G401.6 (cell line): ENCODE results near the gene PRTN3.
"Not testable (repeated sequence)": the region's sequence is repeated elsewhere in the genome, so short reads cannot be mapped to it uniquely, and the experiment has no call there.

ENCODE experiments used
- FAIRE-seq: peaks from 2 replicates; lab custom pipeline; 2012; peaks lifted over from hg19 to GRCh38; lab: Jason Lieb, UNC

PRTN3 gene

GRCh38 chr19:848386-848921 lies 7.7 kb downstream of the PRTN3 start:
- no peak for FAIRE-seq

DNA sequence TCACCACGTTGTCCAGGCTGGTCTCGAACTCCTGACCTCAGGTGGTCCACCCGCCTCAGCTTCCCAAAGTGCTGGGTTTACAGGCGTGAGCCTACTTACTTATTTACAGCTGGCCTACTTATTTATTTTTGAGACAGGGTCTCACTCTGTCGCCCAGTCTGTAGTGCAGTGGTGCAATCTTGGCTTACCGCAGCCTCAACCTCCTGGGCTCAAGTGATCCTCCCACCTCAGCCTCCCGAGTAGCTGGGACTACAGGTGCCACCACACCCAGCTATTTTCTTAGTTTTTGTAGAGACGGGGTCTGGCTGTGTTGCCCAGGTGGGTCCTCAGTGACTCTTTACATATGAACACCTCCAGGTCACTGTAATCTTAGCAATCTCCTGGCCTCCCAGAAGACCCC lies 8.4 kb downstream of the PRTN3 start:
- FAIRE-seq, result not testable (repeated sequence)

- no peak for FAIRE-seq
These were observed 9.6 kb downstream of the PRTN3 start for GRCh38 chr19:850221-850978.

DNA sequence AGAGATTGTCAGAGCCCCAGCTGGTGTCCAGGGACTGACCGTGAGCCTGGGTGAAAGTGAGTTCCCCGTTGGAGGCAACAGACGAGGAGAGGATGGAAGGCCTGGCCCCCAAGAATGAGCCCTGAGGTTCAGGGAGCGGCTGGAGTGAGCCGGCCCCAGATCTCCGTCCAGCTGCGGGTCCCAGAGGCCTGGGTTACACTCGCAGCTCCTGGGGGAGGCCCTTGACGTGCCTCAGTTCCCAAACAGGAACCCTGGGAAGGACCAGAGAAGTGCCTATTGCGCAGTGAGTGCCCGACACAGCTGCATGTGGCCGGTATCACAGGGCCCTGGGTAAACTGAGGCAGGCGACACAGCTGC lies 10.2 kb downstream of the PRTN3 start:
- FAIRE-seq, result no peak

- no peak for FAIRE-seq
These were observed 11.6 kb downstream of the PRTN3 start, which contains the start of gene ELANE for GRCh38 chr19:852136-853013. Gene ELANE (plus strand): TSS chr19:852303. CDS start chr19:852329, 26 bp downstream.

- FAIRE-seq, result no peak
These were observed 12.3 kb downstream of the PRTN3 start for GRCh38 chr19:853014-853585.

DNA sequence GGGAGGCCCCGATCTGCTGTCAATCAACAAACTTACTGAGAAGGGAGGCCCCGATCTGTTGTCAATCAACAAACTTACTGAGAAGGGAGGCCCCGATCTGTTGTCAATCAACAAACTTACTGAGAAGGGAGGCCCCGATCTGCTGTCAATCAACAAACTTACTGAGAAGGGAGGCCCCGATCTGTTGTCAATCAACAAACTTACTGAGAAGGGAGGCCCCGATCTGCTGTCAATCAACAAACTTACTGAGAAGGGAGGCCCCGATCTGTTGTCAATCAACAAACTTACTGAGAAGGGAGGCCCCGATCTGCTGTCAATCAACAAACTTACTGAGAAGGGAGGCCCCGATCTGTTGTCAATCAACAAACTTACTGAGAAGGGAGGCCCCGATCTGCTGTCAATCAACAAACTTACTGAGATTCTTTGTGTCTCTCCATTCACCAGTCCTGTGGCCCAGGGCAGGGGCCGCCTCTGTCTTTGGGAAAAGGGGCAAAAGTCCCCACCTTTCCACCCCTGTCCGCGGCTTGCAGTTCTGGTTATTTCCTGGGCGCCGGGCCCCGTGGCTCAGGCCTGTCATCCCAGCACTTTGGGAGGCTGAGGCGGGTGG lies 12.9 kb downstream of the PRTN3 start:
- not testable (repeated sequence) for FAIRE-seq

DNA sequence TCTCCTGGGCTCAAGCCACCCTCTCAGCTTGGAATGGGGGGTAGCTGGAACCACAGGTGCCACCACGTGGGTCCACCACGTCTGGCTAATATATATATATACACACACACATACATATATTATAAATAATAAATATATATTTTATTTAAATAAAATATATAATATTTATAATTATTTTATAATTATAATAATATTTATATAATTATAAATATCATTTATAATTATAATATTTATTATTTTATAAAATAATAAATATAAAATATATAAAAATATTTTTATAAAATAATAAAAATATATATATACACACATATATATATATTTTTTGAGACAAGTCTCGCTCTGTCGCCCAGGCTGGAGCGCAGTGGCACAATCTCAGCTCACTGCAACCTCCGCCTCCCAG lies 13.8 kb downstream of the PRTN3 start:
- peak; percentile 97 for FAIRE-seq

GRCh38 chr19:855142-855541 lies 14.3 kb downstream of the PRTN3 start:
- FAIRE-seq, result no peak

DNA sequence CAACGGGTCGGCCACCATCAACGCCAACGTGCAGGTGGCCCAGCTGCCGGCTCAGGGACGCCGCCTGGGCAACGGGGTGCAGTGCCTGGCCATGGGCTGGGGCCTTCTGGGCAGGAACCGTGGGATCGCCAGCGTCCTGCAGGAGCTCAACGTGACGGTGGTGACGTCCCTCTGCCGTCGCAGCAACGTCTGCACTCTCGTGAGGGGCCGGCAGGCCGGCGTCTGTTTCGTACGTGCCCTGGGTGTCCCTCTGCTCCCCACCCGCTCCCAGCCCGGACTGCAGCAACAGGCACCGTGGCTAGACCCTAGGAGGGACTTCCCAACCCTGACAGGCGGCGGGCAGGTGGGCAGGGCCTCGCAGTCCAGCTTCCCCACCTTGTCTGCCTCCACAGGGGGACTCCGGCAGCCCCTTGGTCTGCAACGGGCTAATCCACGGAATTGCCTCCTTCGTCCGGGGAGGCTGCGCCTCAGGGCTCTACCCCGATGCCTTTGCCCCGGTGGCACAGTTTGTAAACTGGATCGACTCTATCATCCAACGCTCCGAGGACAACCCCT lies 14.8 kb downstream of the PRTN3 start:
- FAIRE-seq, result no peak

DNA sequence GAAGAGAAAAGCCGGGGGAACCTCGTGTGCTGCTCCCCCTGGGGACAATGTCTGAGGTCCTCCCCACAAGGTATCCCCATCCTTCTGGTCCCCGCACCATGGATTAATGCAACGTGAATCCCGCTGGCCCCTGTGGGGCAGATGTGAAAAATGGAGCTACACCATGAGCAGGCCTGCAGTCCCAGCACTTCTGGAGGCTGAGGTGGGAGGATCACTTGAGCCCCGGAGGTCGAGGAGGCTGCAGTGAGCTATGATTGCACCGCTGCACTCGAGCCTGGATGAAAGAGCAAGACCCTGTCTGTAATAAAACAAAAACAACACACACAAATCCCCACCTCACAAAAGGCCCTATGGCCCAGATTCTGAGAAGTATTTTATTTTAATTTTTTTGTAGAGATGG lies 17.5 kb downstream of the PRTN3 start:
- FAIRE-seq, result no peak

GRCh38 chr19:858868-859843 lies 18.4 kb downstream of the PRTN3 start, which contains the start of gene CFD:
Gene CFD (plus strand): TSS chr19:859664. CDS start chr19:859690, 26 bp downstream.
- no peak for FAIRE-seq

- FAIRE-seq, result no peak
These were observed 20.4 kb downstream of the PRTN3 start for GRCh38 chr19:861141-861755.

GRCh38 chr19:861756-862580 lies 21.2 kb downstream of the PRTN3 start:
- FAIRE-seq, result no peak

GRCh38 chr19:862581-863314 lies 21.9 kb downstream of the PRTN3 start:
- FAIRE-seq, result no peak

- no peak for FAIRE-seq
These were observed 22.5 kb downstream of the PRTN3 start for GRCh38 chr19:863315-863620.

DNA sequence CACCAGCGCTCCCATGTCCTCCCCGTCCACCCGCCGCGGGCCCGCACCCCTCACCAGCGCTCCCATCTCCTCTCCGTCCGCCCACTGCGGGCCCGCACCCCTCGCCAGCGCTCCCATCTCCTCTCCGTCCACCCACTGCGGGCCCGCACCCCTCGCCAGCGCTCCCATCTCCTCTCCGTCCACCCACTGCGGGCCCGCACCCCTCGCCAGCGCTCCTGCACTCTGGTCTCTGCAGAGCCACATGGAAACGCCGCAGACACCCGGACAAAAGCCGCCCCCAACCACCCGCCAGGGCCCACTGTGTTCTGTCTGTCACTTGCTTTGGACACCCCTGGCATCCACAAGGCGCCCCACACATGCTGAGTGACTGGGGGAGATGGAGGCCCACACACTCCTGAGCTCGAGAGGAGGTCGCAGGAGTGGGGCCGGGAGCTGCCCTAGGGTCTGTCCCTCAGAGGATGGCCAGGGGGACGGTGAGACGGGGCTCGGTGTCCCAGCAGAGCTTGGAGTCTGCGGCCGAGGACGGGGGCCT lies 26.0 kb downstream of the PRTN3 start:
- FAIRE-seq, result no peak

- no peak for FAIRE-seq
These were observed 26.5 kb downstream of the PRTN3 start for GRCh38 chr19:867301-867793.
